Gastroesophageal sphincter (tissue), 3 donors: ENCODE results near the gene ATP6V1E1.

Experiments used
- EP300 ChIP-seq: sonication (generic); formaldehyde crosslinking; IDR thresholded peaks from one replicate; pipeline ENCODE4 v1.6.1; 2017; ENCODE audit warnings: antibody characterized with exemption, mild to moderate bottlenecking
- POLR2A ChIP-seq, 2 donors: fragments of 450-650 bp; IDR thresholded peaks; one replicate each; pipeline ENCODE4 v1.6.1; 2017; ENCODE audit warnings: antibody characterized with exemption in 2 of 2, mild to moderate bottlenecking in 2 of 2, moderate library complexity in 1 of 2
- POLR2AphosphoS5 ChIP-seq: sonication (generic); formaldehyde crosslinking; IDR thresholded peaks from one replicate; pipeline ENCODE4 v1.6.1; 2017; ENCODE audit warnings: antibody characterized with exemption
- TF ChIP-seq, protein P1 (sequence below), 4 experiments: fragments of 200-600 bp in 2 of 4; fragments of 450-650 bp in 2 of 4; sonication (generic) in 1 of 4; IDR thresholded peaks; one replicate each; pipeline ENCODE4 v1.5.1; 2017 to 2019; ENCODE audit warnings: antibody characterized with exemption in 4 of 4, mild to moderate bottlenecking in 2 of 4, moderate library complexity in 2 of 4

DNA sequence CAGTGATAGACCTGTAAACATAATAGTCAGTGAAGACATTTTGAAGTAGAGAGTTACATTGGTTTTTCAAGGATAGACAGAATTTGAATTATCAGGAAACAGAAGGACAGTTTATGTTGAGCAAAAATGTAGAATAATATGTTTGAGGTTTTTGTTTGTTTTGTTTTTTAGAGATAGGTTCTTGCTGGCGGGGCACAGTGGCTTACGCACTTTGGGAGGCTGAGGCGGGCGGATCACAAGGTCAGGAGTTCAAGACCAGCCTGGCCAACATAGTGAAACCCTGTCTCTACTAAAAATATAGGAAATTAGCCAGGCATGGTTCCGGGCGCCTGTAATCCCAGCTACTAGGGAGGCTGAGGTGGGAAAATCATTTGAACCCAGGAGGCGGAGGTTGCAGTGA lies 45.6 kb upstream of the ATP6V1E1 start:
- TF ChIP-seq POLR2AphosphoS5 (no peak), POLR2A (IDR thresholded peaks at IDR 0.05) (no peak), EP300 (no peak)
- TF ChIP-seq, protein P1, sequence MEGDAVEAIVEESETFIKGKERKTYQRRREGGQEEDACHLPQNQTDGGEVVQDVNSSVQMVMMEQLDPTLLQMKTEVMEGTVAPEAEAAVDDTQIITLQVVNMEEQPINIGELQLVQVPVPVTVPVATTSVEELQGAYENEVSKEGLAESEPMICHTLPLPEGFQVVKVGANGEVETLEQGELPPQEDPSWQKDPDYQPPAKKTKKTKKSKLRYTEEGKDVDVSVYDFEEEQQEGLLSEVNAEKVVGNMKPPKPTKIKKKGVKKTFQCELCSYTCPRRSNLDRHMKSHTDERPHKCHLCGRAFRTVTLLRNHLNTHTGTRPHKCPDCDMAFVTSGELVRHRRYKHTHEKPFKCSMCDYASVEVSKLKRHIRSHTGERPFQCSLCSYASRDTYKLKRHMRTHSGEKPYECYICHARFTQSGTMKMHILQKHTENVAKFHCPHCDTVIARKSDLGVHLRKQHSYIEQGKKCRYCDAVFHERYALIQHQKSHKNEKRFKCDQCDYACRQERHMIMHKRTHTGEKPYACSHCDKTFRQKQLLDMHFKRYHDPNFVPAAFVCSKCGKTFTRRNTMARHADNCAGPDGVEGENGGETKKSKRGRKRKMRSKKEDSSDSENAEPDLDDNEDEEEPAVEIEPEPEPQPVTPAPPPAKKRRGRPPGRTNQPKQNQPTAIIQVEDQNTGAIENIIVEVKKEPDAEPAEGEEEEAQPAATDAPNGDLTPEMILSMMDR (IDR thresholded peaks at IDR 0.05): no peak
